GM19395 (cell line): Measurements from ENCODE around the gene SH3PXD2A.

Experiments used
- ATAC-seq: cut with Tn5 transposase; IDR thresholded peaks from one replicate; pipeline ENCODE4 v1.9.1; 2021; ENCODE audit warnings: mild to moderate bottlenecking, moderate library complexity; ENCODE audit not compliant: unreplicated experiment

SH3PXD2A gene

GRCh38 chr10:103653581-103654037 lies 201.8 kb downstream of the SH3PXD2A start:
- ATAC-seq: no peak

GRCh38 chr10:103652599-103653281 lies 202.6 kb downstream of the SH3PXD2A start:
- no peak for ATAC-seq

- no peak for ATAC-seq
These were observed 203.4 kb downstream of the SH3PXD2A start for GRCh38 chr10:103651783-103652476.

GRCh38 chr10:103651333-103651732 lies 204.0 kb downstream of the SH3PXD2A start:
- no peak for ATAC-seq

- no peak for ATAC-seq
These were observed 205.5 kb downstream of the SH3PXD2A start for GRCh38 chr10:103649654-103650423.

GRCh38 chr10:103648636-103649532 lies 206.5 kb downstream of the SH3PXD2A start:
- ATAC-seq: no peak

GRCh38 chr10:103648251-103648635 lies 207.1 kb downstream of the SH3PXD2A start:
- ATAC-seq: no peak

- ATAC-seq: no peak
These were observed 209.1 kb downstream of the SH3PXD2A start for GRCh38 chr10:103646304-103646703.

GRCh38 chr10:103645141-103646054 lies 210.0 kb downstream of the SH3PXD2A start:
- no peak for ATAC-seq

GRCh38 chr10:103643381-103643780 lies 212.0 kb downstream of the SH3PXD2A start:
- no peak for ATAC-seq

- ATAC-seq: no peak
These were observed 214.1 kb downstream of the SH3PXD2A start for GRCh38 chr10:103641326-103641725.

- no peak for ATAC-seq
These were observed 214.8 kb downstream of the SH3PXD2A start for GRCh38 chr10:103640436-103641181.

- no peak for ATAC-seq
These were observed 216.4 kb downstream of the SH3PXD2A start for GRCh38 chr10:103638948-103639347.

GRCh38 chr10:103637927-103638557 lies 217.3 kb downstream of the SH3PXD2A start:
- ATAC-seq: no peak

- ATAC-seq: no peak
These were observed 218.4 kb downstream of the SH3PXD2A start for GRCh38 chr10:103637011-103637410.

- ATAC-seq: no peak
These were observed 218.9 kb downstream of the SH3PXD2A start for GRCh38 chr10:103636492-103636891.

- no peak for ATAC-seq
These were observed 219.8 kb downstream of the SH3PXD2A start for GRCh38 chr10:103635580-103635979.

- no peak for ATAC-seq
These were observed 221.5 kb downstream of the SH3PXD2A start for GRCh38 chr10:103633846-103634245.
